Ishikawa (cell line): ENCODE results near the gene RPS6KA2.

Experiments used
- EGR1 ChIP-seq: IDR thresholded peaks from 2 replicates; pipeline ENCODE4 v1.6.1; 2012
- EP300 ChIP-seq: IDR thresholded peaks from 2 replicates; pipeline ENCODE4 v1.6.1; 2012; ENCODE audit warnings: borderline replicate concordance
- RAD21 ChIP-seq: IDR thresholded peaks from 2 replicates; pipeline ENCODE4 v1.6.1; 2012; ENCODE audit warnings: low read depth
- ZBTB7A ChIP-seq: IDR thresholded peaks from 2 replicates; pipeline ENCODE4 v1.6.1; 2012; ENCODE audit warnings: low read depth
- TF ChIP-seq, protein P1 (sequence below): IDR thresholded peaks from 2 replicates; pipeline ENCODE4 v1.6.1; 2012; ENCODE audit warnings: low read depth, mild to moderate bottlenecking

DNA sequence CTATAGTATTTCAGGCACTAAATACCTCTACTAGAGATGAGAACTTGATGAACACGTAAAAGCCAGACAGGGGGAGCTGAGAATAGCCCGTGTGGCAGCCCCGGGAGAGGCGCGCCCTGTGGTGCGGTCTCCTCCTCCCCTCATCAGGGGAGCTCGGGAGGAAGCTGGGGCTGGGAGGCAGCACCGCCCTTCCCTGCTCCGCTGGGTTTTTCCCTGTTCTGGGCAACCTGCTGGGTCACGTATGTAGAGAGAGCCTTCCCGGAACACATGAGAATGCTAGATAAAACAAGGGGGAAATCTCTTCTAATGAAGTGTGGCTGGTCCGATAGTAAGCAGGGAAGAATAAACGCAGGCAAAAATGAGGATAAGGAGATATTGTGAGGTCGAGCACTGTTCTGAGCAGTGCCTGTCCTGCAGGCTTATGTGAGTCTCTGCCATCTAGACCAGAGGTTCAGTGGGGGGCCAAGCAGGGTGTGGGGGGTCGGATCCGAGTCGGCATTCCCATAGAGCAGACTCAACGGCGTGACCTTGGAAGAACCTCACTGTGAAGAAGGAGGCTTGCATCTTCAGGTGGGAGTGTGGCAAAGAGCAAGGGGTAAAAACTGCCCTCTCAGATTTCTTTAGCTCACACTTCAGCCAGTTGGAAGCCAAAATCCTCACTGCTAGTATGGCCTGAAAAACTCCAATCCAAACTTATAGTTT lies 13.4 kb upstream of the RPS6KA2 start:
- TF ChIP-seq, protein P1, sequence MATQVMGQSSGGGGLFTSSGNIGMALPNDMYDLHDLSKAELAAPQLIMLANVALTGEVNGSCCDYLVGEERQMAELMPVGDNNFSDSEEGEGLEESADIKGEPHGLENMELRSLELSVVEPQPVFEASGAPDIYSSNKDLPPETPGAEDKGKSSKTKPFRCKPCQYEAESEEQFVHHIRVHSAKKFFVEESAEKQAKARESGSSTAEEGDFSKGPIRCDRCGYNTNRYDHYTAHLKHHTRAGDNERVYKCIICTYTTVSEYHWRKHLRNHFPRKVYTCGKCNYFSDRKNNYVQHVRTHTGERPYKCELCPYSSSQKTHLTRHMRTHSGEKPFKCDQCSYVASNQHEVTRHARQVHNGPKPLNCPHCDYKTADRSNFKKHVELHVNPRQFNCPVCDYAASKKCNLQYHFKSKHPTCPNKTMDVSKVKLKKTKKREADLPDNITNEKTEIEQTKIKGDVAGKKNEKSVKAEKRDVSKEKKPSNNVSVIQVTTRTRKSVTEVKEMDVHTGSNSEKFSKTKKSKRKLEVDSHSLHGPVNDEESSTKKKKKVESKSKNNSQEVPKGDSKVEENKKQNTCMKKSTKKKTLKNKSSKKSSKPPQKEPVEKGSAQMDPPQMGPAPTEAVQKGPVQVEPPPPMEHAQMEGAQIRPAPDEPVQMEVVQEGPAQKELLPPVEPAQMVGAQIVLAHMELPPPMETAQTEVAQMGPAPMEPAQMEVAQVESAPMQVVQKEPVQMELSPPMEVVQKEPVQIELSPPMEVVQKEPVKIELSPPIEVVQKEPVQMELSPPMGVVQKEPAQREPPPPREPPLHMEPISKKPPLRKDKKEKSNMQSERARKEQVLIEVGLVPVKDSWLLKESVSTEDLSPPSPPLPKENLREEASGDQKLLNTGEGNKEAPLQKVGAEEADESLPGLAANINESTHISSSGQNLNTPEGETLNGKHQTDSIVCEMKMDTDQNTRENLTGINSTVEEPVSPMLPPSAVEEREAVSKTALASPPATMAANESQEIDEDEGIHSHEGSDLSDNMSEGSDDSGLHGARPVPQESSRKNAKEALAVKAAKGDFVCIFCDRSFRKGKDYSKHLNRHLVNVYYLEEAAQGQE = no peak
- TF ChIP-seq RAD21 = no peak
- no peak for TF ChIP-seq EGR1
- TF ChIP-seq EP300 = no peak
- TF ChIP-seq ZBTB7A = no peak
